IPS-20b (cell line): Measurements from ENCODE around the gene MANSC1.
"Not testable (repeated sequence)": the region's sequence is repeated elsewhere in the genome, so short reads cannot be mapped to it uniquely, and the experiment has no call there.

Experiments
- H3K27ac ChIP-seq: one replicate; pipeline ENCODE4 v1.5.1; 2013; ENCODE audit warnings: low read length
- H3K27me3 ChIP-seq: 2 replicates; pipeline ENCODE4 v1.6.1; 2013; ENCODE audit warnings: mild to moderate bottlenecking, low read length, inconsistent platforms; ENCODE audit not compliant: insufficient read depth
- H3K36me3 ChIP-seq: 2 replicates; pipeline ENCODE4 v1.6.1; 2013; ENCODE audit warnings: low read depth, mild to moderate bottlenecking, inconsistent platforms, low read length, moderate library complexity; ENCODE audit not compliant: insufficient read depth
- H3K4me1 ChIP-seq: 2 replicates; pipeline ENCODE4 v1.6.1; 2013; ENCODE audit warnings: mild to moderate bottlenecking, control low read depth, inconsistent platforms, low read length, moderate library complexity; ENCODE audit not compliant: insufficient read depth
- H3K4me3 ChIP-seq: 2 replicates; pipeline ENCODE4 v1.5.1; 2013; ENCODE audit warnings: mild to moderate bottlenecking, low read length, inconsistent platforms
- H3K9ac ChIP-seq: 2 replicates; pipeline ENCODE4 v1.6.1; 2013; ENCODE audit warnings: low read depth, mild to moderate bottlenecking, inconsistent platforms, low read length, moderate library complexity
- H3K9me3 ChIP-seq: 2 replicates; pipeline ENCODE4 v1.6.1; 2013; ENCODE audit warnings: mild to moderate bottlenecking, low read depth, low read length, inconsistent platforms; ENCODE audit not compliant: insufficient read depth

MANSC1 gene

GRCh38 chr12:12358528-12358927 lies 8.5 kb upstream of the MANSC1 start:
- H3K4me3 ChIP-seq, result peak overlapping the region; percentile 76; the same call in 1 of the 2 replicates
- H3K9ac ChIP-seq, result no peak overlapping the region; the same call in 1 of the 2 replicates
- no peaks in the 10 kb centered on the region for H3K9me3 ChIP-seq
- H3K4me1 ChIP-seq, result peaks cover 5% of the 10 kb centered on the region; the same call in 1 of the 2 replicates
- no peaks in the 10 kb centered on the region for H3K36me3 ChIP-seq
- no peaks in the 10 kb centered on the region for H3K27me3 ChIP-seq
- no peak overlapping the region for H3K27ac ChIP-seq

GRCh38 chr12:12357719-12358461 lies 7.8 kb upstream of the MANSC1 start:
- H3K36me3 ChIP-seq, result no peaks in the 10 kb centered on the region
- H3K27me3 ChIP-seq, result no peaks in the 10 kb centered on the region
- H3K27ac ChIP-seq, result no peak overlapping the region
- H3K4me1 ChIP-seq, result peaks cover 5% of the 10 kb centered on the region; the same call in 1 of the 2 replicates
- no peaks in the 10 kb centered on the region for H3K9me3 ChIP-seq
- peak overlapping the region; percentile 76 for H3K4me3 ChIP-seq
- H3K9ac ChIP-seq, result peak overlapping the region; percentile 84

GRCh38 chr12:12356896-12357718 lies 7.1 kb upstream of the MANSC1 start, which contains the start of gene BORCS5:
TSS of gene BORCS5 (plus strand) at chr12:12357078. CDS start at chr12:12357452, 374 bp downstream.
- Histone ChIP-seq H3K9me3 (no peaks in the 10 kb centered on the region), H3K9ac (peak within 1 kb of the TSS; percentile 84), H3K4me3 (peak within 1 kb of the TSS; percentile 76), H3K27ac (no peak within 1 kb of the TSS), H3K36me3 (no peaks in the 10 kb centered on the region), H3K4me1 (peaks cover 5% of the 10 kb centered on the region; the same call in 1 of the 2 replicates), H3K27me3 (no peaks in the 10 kb centered on the region)

DNA sequence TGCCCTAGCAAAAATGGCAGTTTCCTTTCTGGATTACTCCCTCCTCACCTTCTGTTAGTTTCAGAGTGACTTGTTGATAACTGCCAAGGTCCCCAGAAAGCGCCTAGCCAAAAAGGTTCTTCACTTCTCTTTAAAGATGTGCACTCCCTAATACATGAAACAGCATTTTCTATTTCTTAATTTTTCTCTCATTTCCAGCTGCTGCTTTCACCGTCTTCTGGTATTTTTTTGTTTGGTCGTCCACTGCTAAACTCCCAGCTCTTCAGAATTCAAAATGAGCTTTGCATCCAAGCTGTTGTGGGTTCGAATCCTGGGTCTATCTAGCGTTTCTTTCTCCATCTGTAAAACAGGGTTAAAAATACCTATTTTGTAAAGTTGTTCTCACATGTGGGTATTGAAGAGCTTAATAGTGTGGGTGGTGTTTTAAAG lies 6.4 kb upstream of the MANSC1 start:
- peak overlapping the region; percentile 76 for H3K4me3 ChIP-seq
- no peaks in the 10 kb centered on the region for H3K27me3 ChIP-seq
- H3K9ac ChIP-seq, result peak overlapping the region; percentile 59; the same call in 1 of the 2 replicates
- H3K36me3 ChIP-seq, result no peaks in the 10 kb centered on the region
- no peaks in the 10 kb centered on the region for H3K9me3 ChIP-seq
- H3K4me1 ChIP-seq, result peaks cover 5% of the 10 kb centered on the region; the same call in 1 of the 2 replicates
- H3K27ac ChIP-seq, result no peak overlapping the region

DNA sequence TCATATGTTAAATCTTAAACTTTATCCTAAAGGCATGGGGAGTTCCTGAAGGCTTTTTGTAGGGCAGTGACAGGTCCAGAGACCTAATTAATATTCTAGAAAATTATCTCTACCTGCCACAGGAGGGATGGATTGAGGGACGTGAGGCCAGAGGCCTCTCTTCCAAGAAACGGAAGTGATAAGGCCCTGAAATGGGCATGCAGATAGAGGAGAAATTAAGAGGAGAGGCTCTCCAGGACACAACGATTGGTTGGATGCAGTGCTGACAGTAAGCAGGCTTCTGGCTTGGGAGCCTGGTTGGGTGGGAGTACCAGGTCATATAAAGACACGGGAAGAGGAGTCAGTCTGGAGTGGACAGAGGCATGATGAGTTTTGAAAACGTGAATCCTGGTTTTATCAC lies 3.8 kb upstream of the MANSC1 start:
- Histone ChIP-seq H3K4me1 (peaks cover 13% of the 10 kb centered on the region; the same call in 1 of the 2 replicates), H3K27me3 (peaks cover 18% of the 10 kb centered on the region), H3K9ac (no peak overlapping the region), H3K9me3 (no peaks in the 10 kb centered on the region), H3K27ac (no peak overlapping the region), H3K4me3 (no peak overlapping the region), H3K36me3 (no peaks in the 10 kb centered on the region)

- H3K27me3 ChIP-seq, result peaks cover 23% of the 10 kb centered on the region
- no peaks in the 10 kb centered on the region for H3K36me3 ChIP-seq
- H3K4me3 ChIP-seq, result no peak overlapping the region
- no peaks in the 10 kb centered on the region for H3K9me3 ChIP-seq
- H3K27ac ChIP-seq, result no peak overlapping the region
- H3K4me1 ChIP-seq, result peaks cover 13% of the 10 kb centered on the region; the same call in 1 of the 2 replicates
- no peak overlapping the region for H3K9ac ChIP-seq
Observed at GRCh38 chr12:12353276-12353675, 3.2 kb upstream of the MANSC1 start.

- not testable (repeated sequence) for H3K4me1 ChIP-seq, H3K27ac ChIP-seq, H3K4me3 ChIP-seq, H3K9ac ChIP-seq, H3K9me3 ChIP-seq, H3K36me3 ChIP-seq
- H3K27me3 ChIP-seq, result peaks cover 25% of the 10 kb centered on the region
Observed at GRCh38 chr12:12351468-12352185, 1.6 kb upstream of the MANSC1 start.

DNA sequence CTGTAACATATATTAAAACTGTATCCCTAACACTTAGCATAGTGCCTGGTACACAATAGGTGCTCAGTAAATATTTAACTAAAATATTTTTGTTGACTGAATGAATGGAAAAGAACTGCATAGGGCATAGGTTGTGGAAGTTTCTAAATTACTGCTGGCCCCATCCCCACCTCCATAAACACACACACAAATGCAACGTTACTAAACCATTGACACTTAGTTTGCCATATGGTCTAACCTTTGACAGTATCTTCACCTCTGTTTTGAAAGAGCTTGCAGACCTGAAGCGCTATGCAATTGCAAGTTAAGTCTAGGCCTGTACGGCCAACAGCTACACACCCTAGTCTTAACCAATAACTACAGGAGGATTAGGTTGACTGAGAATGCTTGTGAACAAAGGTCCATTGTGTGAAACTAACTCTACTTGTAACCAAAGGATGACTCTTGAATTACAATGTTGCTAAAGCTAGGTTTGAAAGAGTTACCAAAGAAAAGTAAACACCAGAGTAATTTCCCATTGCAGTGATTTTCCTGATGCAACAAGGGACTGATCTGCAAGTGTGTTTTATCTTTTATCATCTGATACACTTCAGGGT lies 924 bp upstream of the MANSC1 start:
- Histone ChIP-seq H3K9me3 (peaks cover 5% of the 10 kb centered on the region; the same call in 1 of the 2 replicates), H3K9ac (no peak overlapping the region), H3K27ac (no peak overlapping the region), H3K36me3 (no peaks in the 10 kb centered on the region), H3K4me3 (peak overlapping the region; percentile 79; the same call in 1 of the 2 replicates), H3K4me1 (peaks cover 9% of the 10 kb centered on the region; the same call in 1 of the 2 replicates), H3K27me3 (peaks cover 25% of the 10 kb centered on the region)

DNA sequence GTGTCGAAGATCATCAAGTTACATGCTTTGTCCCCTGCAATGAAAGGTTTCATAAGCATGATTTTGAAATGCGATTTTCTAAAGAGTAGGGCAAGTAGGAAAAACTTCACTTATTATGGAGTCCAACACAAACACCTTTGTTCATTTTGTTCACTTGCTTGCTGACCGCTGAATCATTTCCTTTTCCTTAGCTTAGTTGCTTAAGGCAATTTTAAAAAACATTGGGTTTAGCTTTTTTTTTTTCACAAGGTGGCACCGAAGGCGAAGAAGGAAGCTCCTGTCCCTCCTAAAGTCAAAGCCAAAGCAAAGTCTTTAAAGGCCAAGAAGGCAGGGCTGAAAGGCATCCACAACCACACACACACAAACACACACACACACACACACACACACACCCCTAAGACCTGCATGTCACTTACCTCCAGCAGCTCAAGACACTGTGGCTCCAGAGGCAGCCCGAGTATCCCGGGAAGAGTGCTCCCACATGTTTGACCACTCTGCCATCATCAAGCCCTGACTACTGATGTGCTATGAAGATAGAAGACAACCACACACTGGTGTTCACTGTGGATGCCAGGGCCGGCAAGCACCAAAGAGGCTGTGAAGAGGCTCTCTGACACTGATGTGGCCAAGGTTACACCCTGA lies 11.4 kb downstream of the MANSC1 start:
- Histone ChIP-seq H3K36me3 (no peaks in the 10 kb centered on the region), H3K9ac (no peak overlapping the region), H3K4me3 (no peak overlapping the region), H3K4me1 (no peaks in the 10 kb centered on the region), H3K9me3 (no peaks in the 10 kb centered on the region), H3K27me3 (no peaks in the 10 kb centered on the region), H3K27ac (no peak overlapping the region)

DNA sequence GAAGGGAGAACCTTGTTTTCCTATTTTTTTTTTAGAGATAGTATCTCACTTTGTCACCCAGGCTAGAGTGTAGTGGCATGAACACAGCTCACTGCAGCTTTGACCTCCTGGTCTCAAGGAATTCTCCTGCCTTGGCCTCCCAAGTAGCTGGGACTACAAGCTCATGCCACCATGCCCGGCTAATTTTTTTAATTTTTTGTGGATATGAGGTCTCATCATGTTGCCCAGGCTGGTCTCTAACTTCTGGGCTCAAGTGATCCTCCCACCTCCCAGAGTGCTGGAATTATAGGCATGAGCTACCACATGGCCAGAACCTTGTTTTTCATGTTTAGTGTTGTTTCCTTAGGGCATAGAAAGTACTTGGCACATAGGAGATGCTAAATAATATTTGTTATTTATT lies 13.5 kb downstream of the MANSC1 start:
- Histone ChIP-seq H3K4me1 (no peaks in the 10 kb centered on the region; the same call in 1 of the 2 replicates), H3K27me3 (no peaks in the 10 kb centered on the region), H3K27ac (no peak overlapping the region), H3K4me3 (no peak overlapping the region), H3K9ac (no peak overlapping the region), H3K36me3 (no peaks in the 10 kb centered on the region), H3K9me3 (no peaks in the 10 kb centered on the region)
